Measurements from ENCODE around the gene AP1G1.
"Not testable (repeated sequence)": the region's sequence is repeated elsewhere in the genome, so short reads cannot be mapped to it uniquely, and the experiment has no call there.

AP1G1 gene

DNA sequence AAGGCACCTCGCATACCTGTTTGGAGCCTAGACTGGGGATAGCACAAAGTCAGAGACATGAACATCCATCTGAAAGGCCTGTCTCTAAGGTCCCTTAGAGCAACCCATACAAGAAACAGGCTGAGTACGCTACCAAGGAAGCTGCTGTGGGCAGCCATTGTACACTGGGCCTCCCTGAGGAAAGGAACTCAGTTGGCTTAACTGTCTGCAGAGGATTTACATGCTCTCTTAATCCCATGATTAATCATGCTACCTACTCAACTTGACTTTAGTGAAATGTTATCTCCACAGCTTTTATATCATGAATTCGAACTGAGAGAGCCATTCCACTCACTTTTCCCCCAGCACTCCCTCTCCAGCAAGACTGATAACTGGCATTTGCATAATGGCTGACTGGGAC, 110.1 kb downstream of the AP1G1 start:
- DNase-seq: no peak

- no peak for DNase-seq
Observed at GRCh38 chr16:71693164-71693563, 115.5 kb downstream of the AP1G1 start.

DNA sequence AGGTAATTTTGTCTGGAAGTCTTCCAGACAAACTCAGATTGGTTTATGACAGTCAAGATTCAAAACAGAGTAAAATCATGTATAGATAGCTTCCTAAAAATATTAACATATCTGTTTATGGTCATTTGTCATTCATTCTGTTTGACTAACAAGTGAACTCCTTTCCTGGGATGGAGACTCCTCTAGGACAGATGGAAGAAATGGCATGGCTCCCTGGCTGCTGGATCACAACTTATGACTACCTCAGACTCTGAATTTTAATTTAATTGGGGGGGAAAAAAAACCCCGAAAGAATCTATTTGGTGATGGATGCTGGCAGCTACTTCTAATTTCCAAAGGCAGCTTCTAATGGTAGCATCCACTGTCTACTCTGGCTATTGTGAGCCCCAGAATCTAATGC, 118.7 kb downstream of the AP1G1 start:
- DNase-seq: no peak

GRCh38 chr16:71687861-71688260, 120.8 kb downstream of the AP1G1 start:
- DNase-seq: no peak

DNA sequence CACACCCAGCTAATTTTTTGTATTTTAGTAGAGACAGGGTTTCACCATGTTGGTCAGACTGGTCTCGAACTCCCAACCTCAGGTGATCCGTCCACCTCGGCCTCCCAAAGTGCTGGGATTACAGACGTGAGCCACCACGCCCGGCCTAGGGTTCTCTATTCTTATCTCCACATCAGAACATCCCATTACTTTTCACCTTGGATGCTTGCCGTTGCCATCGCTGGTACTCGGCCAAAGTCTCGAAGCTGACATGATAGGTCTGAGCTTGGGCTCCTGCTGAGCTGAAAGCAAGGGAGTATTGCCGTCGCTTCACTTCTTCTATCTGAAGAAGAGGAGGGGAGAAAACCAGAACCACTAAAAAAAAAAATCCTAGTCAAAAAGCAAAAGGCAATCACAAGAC, 124.4 kb downstream of the AP1G1 start:
- DNase-seq: not testable (repeated sequence)

- no peak for DNase-seq
Observed at GRCh38 chr16:71681360-71681759, 127.3 kb downstream of the AP1G1 start.

All from RPMI8226 (cell line).